C4-2B (cell line): ENCODE data around the gene DOC2B.
A peak's percentile ranks its signal among the peaks of the same experiment; 100 is the strongest.
"Not testable (repeated sequence)": the region's sequence is repeated elsewhere in the genome, so short reads cannot be mapped to it uniquely, and the experiment has no call there.

Experiments
- H3K27ac ChIP-seq: fragments of 450-650 bp; 2 replicates; pipeline ENCODE4 v1.5.1; 2017
- ZFX ChIP-seq: fragments of 450-650 bp; IDR thresholded peaks from 2 replicates; pipeline ENCODE4 v1.6.1; 2017
- TF ChIP-seq, protein P1 (sequence below): fragments of 450-650 bp; conservative IDR thresholded peaks from 2 replicates; pipeline ENCODE4 v1.5.1; 2017; ENCODE audit warnings: mild to moderate bottlenecking

The DOC2B gene

DNA sequence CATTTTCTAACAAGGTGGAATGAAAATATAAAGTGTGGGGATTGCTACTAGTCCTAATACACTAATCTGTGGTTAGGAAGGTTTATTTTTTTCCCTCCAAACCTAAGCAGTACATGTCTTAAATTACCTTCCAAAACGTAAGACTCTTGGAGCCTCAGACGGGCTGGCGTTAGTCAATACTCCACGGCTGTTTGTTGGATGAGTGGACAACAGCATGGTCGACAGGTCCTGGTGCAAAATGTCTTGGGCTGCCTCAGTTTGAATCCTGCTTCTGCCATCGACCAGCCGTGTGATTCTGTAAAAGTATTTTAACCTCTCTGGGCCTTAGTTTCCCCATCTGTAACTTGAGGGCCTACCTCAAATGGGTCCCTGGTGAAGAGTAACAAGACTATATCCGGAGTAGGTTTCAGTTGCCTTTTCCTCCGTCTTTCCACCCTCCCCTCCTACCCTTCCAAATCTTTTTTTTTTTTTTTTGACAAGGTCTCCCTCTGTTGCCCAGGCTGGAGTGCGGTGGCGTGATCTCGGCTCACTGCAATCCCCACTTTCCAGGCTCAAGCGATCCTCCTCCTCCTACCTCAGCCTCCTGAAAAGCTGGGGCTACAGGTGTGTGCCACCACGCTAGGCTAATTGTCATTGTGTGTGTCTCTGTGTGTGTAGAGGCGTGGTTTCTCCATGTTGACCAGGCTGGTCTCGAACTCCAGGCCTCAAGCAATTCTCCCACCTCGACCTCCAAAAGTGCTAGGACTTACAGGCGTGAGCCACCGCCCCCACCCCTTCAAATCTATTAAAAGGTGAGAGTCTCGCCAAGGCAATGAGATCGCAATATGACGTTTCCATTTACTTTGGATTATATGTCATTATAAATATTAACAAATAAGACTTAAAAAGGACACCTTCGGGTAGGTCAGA lies 38.3 kb downstream of the DOC2B start:
- H3K27ac ChIP-seq: no peak overlapping the region
- TF ChIP-seq ZFX: no peak
- TF ChIP-seq, protein P1, sequence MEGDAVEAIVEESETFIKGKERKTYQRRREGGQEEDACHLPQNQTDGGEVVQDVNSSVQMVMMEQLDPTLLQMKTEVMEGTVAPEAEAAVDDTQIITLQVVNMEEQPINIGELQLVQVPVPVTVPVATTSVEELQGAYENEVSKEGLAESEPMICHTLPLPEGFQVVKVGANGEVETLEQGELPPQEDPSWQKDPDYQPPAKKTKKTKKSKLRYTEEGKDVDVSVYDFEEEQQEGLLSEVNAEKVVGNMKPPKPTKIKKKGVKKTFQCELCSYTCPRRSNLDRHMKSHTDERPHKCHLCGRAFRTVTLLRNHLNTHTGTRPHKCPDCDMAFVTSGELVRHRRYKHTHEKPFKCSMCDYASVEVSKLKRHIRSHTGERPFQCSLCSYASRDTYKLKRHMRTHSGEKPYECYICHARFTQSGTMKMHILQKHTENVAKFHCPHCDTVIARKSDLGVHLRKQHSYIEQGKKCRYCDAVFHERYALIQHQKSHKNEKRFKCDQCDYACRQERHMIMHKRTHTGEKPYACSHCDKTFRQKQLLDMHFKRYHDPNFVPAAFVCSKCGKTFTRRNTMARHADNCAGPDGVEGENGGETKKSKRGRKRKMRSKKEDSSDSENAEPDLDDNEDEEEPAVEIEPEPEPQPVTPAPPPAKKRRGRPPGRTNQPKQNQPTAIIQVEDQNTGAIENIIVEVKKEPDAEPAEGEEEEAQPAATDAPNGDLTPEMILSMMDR: no peak

DNA sequence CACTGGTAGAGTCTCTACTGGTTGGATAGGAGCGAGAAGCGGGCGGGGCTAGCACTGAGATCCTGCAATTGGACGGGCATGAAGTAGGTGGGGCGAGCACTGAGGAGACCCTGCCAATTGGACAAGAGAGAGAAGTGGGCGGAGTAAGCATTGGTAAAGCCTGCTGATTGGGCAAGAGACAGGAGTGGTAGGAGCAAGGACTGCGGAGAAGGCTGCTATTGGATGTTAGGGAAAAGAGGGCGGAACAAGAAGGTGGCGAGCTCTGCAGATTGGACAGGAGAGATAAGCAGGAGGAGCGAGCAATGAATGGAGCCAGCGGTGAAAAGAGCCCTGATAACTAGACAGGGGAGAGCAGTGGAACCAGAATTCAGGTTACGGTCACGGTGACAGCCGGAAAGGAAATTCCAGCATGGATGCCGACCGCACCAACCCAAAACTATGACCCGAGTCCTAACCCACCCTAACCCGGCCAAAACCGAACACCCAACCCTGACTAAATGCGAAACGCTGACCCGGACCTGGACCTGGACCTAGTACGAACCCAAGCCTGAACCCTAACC lies 39.3 kb downstream of the DOC2B start:
- H3K27ac ChIP-seq: no peak overlapping the region
- TF ChIP-seq ZFX: no peak
- TF ChIP-seq, protein P1: no peak

DNA sequence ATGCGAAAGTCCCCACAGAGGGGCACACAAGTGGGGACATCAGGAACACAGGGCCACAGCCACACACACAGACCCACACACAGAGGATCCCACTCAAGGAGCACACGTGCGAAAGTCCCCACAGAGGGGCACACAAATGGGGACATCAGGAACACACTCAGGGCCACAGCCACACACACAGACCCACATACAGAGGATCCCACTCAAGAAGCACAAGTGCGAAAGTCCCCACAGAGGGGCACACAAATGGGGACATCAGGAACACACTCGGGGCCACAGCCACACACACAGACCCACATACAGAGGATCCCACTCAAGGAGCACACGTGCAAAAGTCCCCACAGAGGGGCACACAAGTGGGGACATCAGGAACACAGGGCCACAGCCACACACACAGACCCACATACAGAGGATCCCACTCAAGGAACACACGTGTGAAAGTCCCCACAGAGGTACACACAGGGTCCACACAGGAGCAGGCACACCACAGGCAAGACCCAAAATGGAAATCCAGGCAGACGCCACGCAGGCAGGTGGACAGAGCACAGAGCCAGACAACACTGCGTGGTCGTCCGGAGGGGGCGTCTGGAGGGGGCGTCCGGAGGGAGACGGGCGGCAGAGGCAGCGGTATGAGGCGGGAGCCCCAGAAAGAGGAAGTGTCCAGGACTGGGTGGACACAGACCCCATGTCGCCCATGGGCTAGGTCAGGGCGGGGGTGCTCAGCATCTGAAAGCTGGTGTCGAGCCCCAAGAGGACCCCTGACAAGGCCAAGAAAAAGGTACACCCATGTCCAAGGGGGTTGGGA lies 41.8 kb downstream of the DOC2B start:
- H3K27ac ChIP-seq: not testable (repeated sequence)

DNA sequence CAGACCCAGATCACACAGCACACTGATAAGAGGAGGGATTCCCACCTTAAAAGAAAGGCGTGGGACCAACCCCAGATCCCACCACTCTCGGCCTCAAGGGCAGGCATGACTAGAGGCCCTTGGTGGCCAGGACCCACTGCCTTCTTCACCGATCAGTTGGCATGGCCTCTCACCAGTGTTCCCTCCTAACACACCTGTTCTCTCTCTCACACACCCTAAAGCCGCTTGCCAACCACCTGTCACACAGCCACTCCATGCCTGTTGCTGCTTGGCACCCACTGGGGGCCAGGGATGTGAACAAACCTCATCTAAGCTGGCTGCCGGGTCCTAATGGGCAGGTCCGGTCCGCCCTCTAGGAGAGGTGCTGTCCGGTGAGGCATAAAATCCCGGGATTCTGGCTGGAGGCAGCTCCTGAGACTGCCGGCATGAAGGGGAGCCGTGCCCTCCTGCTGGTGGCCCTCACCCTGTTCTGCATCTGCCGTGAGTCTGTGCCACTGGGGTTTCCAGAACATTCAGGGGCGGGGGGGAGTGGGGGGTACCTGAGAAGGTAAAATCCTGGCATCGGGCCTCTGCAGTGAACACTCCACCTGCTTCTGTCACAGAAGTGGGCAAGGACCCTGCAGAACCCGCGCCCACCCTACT lies 44.2 kb downstream of the DOC2B start, which contains the start of gene SCGB1C2:
Gene SCGB1C2 (plus strand): TSS at position 404 of the 642 bp plus-strand sequence. CDS start 22 bp downstream, at position 426.
- H3K27ac ChIP-seq: not testable (repeated sequence)

DNA sequence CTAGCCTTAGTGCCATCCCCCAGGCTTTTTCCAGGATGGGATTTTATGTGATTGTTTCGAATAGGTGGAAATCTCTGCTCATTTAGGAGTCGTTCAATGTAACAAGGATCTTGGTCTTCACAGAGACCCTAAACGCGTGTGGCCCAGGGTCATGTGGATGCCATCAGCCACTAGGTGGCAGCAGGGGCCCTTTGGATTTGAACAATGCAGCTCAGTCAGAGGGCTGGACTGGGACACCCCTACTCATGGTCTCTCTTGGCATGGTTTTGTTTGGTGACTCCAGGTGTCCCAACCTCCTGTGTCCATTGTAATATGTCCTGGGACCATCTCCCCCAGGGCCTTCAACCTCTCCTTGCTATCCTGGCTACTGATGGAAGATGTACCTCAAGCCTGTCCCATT lies 44.9 kb downstream of the DOC2B start:
- TF ChIP-seq, protein P1: peak; percentile 44
- H3K27ac ChIP-seq: not testable (repeated sequence)

DNA sequence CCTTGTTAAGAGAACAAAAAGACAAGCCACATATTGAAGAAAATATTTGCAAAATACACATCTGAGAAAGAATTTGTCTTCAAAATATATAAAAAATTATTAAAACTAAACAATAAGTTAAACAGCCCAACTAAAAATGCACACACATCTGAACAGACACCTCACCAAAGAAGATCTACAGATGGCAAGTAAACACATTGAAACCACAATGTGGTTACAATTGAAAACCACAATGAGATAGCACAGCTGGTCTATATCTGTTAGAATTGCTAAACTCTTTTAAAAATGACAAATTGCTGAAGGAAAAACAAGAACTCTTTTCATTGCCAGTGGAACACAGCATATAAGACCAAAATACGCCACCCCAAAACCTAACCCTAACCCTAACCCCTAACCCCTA lies 45.6 kb downstream of the DOC2B start:
- H3K27ac ChIP-seq: not testable (repeated sequence)

DNA sequence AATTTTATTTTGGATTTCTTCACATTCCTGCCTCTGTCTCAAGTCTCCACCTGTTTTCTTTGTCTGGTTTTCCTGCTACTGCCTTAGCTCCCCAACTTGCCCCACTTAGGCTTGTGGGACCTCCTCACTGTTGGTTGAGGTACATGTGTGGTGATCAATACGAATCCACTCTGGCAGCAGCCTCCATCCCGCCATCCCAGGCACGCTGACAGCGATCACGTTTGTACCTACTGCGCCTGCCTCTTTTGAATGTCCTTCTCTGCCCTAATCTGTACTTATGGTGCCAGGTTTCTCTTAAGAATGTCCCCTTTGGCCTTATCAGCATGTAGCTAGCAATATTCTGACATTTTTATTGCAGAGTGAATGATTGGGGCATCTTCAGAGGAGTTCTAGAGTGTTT lies 46.4 kb downstream of the DOC2B start:
- not testable (repeated sequence) for H3K27ac ChIP-seq

DNA sequence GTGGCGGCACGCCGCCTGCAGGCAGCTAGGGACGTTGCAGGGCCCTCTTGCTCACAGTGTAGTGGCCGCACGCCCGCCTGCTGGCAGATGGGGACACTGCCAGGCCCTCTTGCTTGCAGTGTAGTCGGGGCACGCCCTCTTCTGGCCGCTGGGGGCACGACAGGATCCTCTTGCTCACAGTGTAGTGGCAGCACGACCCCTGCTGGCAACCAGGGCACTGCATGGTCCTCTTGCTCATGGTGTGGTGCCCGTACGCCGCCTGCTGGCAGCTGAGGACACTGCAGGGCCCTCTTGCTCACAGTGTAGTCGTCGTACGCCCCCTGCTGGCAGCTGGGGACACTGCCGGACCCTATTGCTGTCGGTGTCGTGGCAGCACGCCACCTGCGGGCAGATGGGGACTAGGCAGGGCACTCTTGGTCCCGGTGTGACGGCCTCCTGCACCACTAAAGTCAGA lies 47.1 kb downstream of the DOC2B start:
- not testable (repeated sequence) for H3K27ac ChIP-seq

DNA sequence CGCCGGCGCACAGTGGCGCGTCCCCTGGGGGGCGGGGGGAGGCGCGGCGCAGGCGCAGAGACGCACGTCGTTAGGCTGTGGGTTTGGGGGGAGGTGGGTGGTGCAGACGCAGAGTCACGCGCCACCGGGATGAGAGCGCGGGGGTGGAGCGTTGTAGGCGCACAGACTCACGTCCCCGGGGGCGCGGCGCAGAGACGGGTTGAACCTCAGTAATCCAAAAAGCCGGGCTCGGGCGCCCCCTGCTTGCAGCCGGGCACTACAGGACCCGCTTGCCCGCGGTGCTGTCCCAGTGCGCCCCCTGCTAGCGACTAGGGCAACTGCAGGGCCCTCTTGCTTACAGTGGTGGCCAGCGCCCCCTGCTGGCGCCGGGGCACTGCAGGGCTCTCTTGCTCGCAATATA lies 47.5 kb downstream of the DOC2B start:
- not testable (repeated sequence) for H3K27ac ChIP-seq

DNA sequence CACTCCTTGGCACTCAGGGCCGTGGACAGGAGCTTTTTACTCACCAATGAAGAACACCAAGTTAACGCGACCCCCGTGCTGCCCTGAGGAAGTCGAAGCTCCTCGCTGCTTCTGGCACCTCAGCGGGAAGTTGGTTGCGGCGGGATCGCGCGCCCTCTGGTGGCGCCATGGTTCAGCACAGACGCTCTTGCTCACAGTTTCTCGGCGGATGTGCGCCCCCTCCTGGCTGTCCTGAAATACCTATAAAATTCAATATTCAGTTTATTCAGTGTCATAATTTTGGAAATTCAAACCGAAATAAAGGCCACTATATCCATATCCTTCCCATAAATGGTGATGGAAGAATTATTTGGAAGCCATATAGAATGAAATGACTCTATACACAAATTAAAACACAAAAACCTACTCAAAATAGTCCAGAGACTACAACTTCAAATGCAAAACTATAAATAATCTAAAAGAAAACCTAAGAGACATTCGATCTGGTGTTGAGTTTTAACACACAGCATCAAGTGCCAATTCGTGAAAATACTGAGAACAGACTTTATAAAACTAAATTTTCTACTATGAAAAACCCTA lies 63.0 kb downstream of the DOC2B start:
- not testable (repeated sequence) for H3K27ac ChIP-seq

DNA sequence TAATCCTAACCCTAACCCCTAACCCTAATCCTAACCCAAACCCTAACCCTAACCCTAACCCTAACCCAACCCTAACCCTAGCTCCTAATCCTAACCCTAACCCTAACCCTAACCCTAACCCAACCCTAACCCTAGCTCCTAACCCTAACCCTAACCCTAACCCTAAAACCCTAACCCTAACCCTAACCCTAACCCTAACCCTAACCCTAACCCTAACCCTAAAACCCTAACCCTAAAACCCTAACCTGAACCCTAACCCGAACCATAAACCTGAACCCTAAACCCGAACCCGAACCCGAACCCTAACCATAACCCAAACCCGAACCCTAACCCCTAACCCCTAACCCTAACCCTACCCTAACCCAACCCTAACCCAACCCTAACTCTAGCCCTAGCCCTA lies 68.3 kb downstream of the DOC2B start:
- not testable (repeated sequence) for H3K27ac ChIP-seq
